GM12864 (cell line): ENCODE measurements around the gene GABRB1.

Experiments
- DNase-seq: peaks from one replicate; pipeline ENCODE4 v3.0.0-alpha.2; 2011; ENCODE audit warnings: low read depth
- H3K4me3 ChIP-seq: 2 replicates; pipeline ENCODE4 v1.5.1; 2011; ENCODE audit warnings: mild to moderate bottlenecking, low read depth, low read length, control low read depth
- TF ChIP-seq, protein P1 (sequence below): IDR thresholded peaks from 2 replicates; pipeline ENCODE4 v1.5.1; 2011; ENCODE audit warnings: low read depth, mild to moderate bottlenecking, moderate library complexity, low read length, control low read depth, inconsistent platforms; ENCODE audit errors: missing control alignments

GABRB1 gene

GRCh38 chr4:47462799-47463234 is 431.4 kb downstream of the GABRB1 start:
- H3K4me3 ChIP-seq, result peak overlapping the region; percentile 81
- TF ChIP-seq, protein P1, sequence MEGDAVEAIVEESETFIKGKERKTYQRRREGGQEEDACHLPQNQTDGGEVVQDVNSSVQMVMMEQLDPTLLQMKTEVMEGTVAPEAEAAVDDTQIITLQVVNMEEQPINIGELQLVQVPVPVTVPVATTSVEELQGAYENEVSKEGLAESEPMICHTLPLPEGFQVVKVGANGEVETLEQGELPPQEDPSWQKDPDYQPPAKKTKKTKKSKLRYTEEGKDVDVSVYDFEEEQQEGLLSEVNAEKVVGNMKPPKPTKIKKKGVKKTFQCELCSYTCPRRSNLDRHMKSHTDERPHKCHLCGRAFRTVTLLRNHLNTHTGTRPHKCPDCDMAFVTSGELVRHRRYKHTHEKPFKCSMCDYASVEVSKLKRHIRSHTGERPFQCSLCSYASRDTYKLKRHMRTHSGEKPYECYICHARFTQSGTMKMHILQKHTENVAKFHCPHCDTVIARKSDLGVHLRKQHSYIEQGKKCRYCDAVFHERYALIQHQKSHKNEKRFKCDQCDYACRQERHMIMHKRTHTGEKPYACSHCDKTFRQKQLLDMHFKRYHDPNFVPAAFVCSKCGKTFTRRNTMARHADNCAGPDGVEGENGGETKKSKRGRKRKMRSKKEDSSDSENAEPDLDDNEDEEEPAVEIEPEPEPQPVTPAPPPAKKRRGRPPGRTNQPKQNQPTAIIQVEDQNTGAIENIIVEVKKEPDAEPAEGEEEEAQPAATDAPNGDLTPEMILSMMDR, result no peak
- no peak for DNase-seq

GRCh38 chr4:47463235-47463956 is 432.0 kb downstream of the GABRB1 start, which contains the start of gene COMMD8:
Gene COMMD8 (minus strand): TSS chr4:47463702. CDS start chr4:47463651, 51 bp downstream.
- peak; percentile 94 for DNase-seq
- TF ChIP-seq, protein P1, result peak; percentile 14
- peak within 1 kb of the TSS; percentile 81 for H3K4me3 ChIP-seq

- DNase-seq, result peak; percentile 64
- TF ChIP-seq, protein P1, result no peak
- H3K4me3 ChIP-seq, result no peak overlapping the region
Measured at GRCh38 chr4:47465004-47465403, 433.6 kb downstream of the GABRB1 start.

GRCh38 chr4:47466056-47466785 is 434.9 kb downstream of the GABRB1 start:
- TF ChIP-seq, protein P1, result no peak
- no peak for DNase-seq
- H3K4me3 ChIP-seq, result no peak overlapping the region

GRCh38 chr4:47468706-47469365 is 437.5 kb downstream of the GABRB1 start:
- TF ChIP-seq, protein P1, result no peak

GRCh38 chr4:47469951-47470350 is 438.6 kb downstream of the GABRB1 start:
- no peak for DNase-seq
- no peak overlapping the region for H3K4me3 ChIP-seq
- TF ChIP-seq, protein P1, result no peak

More at GRCh38 chr4:47468706-47469365, 437.5 kb downstream of the GABRB1 start:
- DNase-seq, result no peak
- no peak overlapping the region for H3K4me3 ChIP-seq
